HG02588 (cell line): ENCODE measurements around the gene LETM1.

Source experiments
- ATAC-seq: cut with Tn5 transposase; IDR thresholded peaks from one replicate; pipeline ENCODE4 v1.9.1; 2021; ENCODE audit warnings: mild to moderate bottlenecking, moderate library complexity; ENCODE audit not compliant: unreplicated experiment

LETM1 gene

DNA sequence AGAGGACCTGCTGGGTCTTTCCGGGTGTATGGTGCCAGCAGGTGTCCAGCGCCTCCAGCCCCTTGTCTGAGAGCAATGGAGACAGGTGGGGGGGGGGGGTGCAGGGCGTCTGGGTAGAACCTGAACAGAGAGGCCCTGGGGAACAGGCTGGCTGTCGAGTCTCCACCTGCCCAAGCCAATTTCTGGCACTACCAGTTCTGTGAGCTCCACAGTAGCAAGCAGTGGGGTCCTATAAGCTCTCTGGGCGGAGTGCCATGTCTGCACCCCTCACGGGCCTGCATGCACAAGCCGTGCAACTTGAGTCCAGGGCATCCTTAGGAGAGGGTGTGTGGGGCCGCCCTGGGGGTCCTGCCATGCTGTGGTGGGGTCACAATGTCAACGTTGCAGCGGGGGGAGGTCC lies 72.9 kb downstream of the LETM1 start:
- ATAC-seq = no peak

DNA sequence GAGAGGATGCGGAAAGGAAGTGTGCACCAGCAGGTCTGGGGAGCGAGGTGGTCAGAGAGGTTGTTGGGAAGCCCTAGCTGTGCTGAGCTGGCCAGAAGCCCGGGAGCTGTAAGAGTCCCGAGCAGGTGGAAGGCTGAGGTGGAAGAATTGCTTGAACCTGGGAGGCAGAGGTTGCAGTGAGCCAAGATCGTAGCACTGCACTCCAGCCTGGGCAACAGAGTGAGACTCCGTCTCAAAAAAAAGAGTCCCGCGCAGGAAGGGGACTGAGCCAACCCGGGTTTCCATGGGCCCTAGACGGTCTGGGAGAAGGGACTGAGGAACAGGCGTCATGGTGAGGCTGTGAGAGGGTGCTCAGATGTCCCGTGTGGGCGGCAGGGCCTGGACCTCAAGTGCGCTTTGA lies 75.5 kb downstream of the LETM1 start:
- ATAC-seq = no peak

GRCh38 chr4:1779588-1780382 lies 76.2 kb downstream of the LETM1 start:
- no peak for ATAC-seq

DNA sequence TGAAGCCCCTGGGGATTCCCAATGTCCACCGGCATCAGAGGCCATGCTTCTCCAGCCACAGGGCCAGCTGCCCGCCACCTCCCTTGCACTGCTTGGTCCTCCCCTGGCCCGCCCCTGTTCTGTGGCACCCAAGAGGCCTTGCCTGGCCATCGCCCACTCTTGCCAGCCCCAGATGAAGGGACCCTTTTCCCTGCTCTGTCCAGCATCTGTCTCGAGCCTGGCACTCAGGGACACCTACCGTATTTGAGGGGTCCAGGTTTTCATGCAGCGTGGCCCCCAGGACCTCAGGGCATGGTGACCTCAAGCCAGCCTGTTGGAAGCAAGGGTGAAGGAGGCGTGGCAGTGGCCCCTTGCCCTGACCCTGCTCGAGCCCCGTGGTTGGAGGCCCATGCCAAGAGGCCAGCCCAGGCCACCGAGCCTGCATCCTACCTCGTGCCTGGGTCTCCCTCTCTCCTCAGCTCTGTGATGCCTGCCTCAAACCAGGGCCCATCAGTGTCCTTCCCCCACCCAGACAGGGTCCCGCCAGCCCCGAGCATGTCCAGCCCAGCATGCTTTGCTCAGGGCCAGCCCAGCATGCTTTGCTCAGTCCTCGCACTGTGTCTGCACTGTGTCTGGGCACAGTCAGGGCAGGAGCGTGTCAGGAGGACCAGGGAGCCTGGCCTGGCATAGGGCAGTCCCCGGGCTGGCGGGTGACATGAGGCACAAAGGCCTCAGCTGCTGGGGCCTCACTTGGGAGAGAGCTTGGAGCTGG lies 77.1 kb downstream of the LETM1 start:
- ATAC-seq = no peak

DNA sequence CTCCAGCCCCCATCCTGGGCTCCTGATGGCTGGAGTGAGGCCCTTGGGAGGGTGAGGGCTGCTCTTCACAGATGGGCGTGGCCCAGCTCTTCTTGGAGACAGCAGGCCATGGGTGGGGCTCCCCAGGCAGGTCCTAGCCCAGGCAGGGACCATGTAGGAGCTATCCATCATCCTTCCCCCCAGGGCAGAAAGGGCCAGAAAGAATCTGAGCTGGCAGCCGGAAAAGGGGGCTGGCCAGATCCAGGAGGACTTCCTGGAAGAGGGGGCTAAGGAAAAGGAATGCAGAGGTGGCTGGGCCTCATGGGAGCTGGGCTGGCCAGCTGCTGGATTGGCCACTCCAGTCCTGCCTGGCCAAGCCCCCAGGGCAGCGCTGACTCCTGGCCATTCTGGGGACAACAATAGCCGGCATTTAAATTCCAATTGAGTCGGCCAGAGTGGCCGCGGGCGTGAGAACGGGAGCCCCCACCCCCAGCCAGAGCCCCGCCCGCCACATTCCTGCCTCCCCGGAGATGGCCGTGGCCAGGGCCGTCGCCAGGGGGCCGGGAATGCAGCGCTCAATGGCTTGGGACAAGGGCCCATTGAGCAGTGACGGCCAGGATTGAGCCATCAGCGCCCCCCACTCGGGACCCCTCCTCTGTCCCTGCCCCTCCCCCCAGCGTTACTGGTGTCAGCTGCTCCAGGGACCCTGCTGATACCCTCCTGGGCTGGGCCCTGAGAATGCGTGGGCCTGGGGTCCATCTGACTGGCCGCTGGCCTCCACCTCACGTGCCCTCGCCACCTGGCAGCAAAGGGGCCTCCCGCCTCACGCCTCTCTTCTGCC lies 77.9 kb downstream of the LETM1 start:
- ATAC-seq = no peak

- no peak for ATAC-seq
Measured at GRCh38 chr4:1776521-1777161, 79.3 kb downstream of the LETM1 start.

GRCh38 chr4:1775731-1776500 lies 80.0 kb downstream of the LETM1 start:
- no peak for ATAC-seq

DNA sequence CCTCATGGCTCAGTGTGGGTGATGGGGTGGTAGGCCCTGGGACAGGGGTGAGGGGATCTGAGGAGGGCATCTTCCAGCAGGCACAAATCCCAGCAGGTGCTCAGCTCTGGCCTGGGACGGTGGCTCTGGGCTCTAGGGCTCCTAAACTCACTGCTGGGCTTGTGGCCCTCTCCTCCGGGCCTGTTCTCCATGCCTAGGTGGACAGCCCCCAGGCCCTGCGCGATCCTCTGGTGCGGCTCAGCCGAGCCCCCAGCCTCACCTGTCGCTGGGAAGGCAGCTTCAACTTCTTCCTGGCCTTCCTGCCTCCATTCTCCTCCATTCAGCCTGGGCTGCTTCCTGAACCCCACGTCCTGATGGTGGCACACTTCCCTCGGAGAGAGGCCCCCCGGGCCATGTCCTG lies 82.2 kb downstream of the LETM1 start:
- no peak for ATAC-seq

DNA sequence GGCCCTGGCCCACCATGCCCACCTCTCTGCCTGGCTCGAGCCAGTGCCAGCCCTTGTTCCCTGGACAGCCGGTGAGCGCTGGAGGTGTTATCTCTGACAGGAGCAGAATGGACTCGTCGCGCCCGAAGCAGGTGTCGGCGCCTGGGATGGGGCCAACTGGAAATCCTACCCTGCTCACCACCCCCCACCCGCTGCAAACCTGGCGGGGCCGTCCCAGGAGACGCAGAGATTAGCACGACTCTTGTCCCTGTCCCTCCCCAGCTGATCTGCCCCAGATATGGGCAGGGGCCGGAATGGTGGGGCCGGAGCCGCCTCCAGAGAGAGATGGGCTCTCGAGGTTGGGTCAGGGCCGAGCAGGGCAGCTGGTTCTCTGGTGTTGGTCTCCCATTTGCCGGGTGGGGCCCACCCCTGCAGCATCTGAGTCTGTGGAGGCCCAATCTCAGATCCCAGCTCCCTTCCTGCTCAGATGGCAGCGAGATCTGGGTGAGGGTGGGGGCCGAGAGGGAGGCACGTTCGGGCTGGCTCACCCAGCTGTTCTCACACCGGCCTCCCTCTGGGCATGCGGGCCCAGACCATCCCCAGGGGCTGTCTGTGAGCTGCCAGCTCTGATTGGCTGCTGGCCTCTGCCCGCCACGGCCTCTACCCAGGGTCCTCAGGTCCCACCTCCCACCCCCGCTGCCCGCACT lies 83.0 kb downstream of the LETM1 start:
- no peak for ATAC-seq

GRCh38 chr4:1771555-1772305 lies 84.2 kb downstream of the LETM1 start:
- ATAC-seq = no peak

- ATAC-seq = no peak
Measured at GRCh38 chr4:1770791-1771231, 85.1 kb downstream of the LETM1 start.

DNA sequence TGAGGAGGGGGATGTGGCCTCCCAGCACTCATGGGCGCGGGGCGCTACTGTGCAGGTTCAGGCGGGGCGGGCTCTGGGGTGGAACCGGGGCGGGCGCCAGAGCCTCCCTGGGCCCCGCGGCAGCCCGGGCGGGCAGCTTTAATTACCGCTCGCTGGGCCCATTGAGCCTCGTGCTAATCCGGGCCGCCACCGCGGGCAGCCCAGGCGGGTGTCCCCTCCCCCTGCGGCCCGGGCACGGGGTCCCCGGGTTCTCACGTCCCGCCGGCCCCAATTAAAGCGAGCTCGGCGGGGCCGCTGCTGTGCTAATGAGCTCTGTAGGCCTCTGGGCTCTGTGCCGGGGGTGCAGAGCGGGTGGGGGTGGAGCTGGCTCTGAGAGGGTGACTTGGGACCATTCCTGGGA lies 85.7 kb downstream of the LETM1 start:
- ATAC-seq = no peak

- ATAC-seq = no peak
Measured at GRCh38 chr4:1769692-1770091, 86.3 kb downstream of the LETM1 start.

GRCh38 chr4:1768367-1769034 lies 87.5 kb downstream of the LETM1 start:
- no peak for ATAC-seq

- ATAC-seq = no peak
Measured at GRCh38 chr4:1767770-1768366, 88.1 kb downstream of the LETM1 start.

DNA sequence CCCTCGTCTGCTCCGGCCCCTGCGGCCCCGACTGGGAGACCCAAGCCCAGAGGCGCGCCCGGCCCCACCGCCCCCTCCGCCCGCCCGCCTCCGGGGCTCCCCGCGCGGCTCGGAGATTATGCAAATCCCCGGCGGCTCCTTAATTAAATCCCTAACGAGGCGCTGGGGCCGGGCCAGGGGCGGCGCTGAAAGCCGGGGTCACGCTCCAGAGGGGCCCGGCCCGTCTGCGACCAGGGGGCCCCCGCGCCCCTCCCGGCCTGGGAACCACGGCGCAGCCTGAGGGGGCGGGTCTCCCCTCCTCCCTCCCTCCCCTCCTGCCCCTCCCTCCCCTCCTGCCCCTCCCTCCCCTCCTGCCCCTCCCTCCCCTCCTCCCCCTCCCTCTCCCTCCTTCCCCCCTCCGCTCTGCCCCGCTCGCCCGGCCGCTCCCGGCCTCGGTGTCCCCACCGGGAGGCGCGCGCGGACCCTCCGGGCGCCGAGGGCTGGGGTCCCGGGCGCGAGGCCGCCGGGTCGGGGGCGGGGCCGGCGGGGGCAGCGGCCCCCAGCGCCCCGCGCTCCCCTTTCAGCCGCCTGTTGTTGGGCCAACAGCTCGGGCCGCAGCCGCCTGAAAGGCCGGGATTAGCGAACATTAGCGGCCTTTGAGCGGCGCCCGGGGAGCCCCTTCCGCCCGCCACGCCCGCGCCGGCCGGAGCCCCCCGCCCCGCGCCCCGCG lies 88.7 kb downstream of the LETM1 start:
- no peak for ATAC-seq
